HFFc6 (cell line): ENCODE results near the gene ZNF626. TPM values are rescaled to one million over a fixed set of nuclear protein-coding genes. Genes with fewer than 3 reads are reported as not detected.

ENCODE experiments used
- DNase-seq: peaks from one replicate; pipeline ENCODE4 v3.0.0-alpha.2; 2018
- H3K27ac Mint-ChIP-seq: 2 replicates; pipeline ENCODE4 v1.8.0; 2020; ENCODE audit warnings: mild to moderate bottlenecking, mixed read lengths
- H3K27me3 Mint-ChIP-seq: 2 replicates; pipeline ENCODE4 v1.8.0; 2021; ENCODE audit warnings: mild to moderate bottlenecking, moderate library complexity, mixed read lengths; ENCODE audit not compliant: insufficient read depth
- H3K36me3 Mint-ChIP-seq: 2 replicates; pipeline ENCODE4 v1.8.0; 2021; ENCODE audit warnings: low read depth, mixed read lengths
- H3K4me1 Mint-ChIP-seq: 2 replicates; pipeline ENCODE4 v1.8.0; 2020; ENCODE audit warnings: low read depth, mixed read lengths
- H3K4me3 Mint-ChIP-seq: 2 replicates; pipeline ENCODE4 v1.8.0; 2020; ENCODE audit warnings: mild to moderate bottlenecking, moderate library complexity, mixed read lengths
- H3K9me3 Mint-ChIP-seq: 2 replicates; pipeline ENCODE4 v1.8.0; 2020; ENCODE audit warnings: mild to moderate bottlenecking, mixed read lengths
- total RNA-seq, 6 experiments: library from RNA; stranded (reverse); fragmentation: NEBNext Ultra II Directional; extraction: Animal tissue kit (Norgen Biotek cat#: 25700); gene quantifications; 2 replicates in 1 of 6; 3 replicates in 5 of 6; pipeline ENCODE4 v1.2.3, GENCODE V29; 2021
- TF ChIP-seq, protein P1 (sequence below): fragments of 200-600 bp; sonication (generic); IDR thresholded peaks from 2 replicates; pipeline ENCODE4 v1.5.0; 2021; ENCODE audit warnings: antibody characterized with exemption, mild to moderate bottlenecking

The ZNF626 gene
- total RNA-seq, 6 experiments from 2014 or later: 1.2 to 3.5 (median 1.8) TPM

DNA sequence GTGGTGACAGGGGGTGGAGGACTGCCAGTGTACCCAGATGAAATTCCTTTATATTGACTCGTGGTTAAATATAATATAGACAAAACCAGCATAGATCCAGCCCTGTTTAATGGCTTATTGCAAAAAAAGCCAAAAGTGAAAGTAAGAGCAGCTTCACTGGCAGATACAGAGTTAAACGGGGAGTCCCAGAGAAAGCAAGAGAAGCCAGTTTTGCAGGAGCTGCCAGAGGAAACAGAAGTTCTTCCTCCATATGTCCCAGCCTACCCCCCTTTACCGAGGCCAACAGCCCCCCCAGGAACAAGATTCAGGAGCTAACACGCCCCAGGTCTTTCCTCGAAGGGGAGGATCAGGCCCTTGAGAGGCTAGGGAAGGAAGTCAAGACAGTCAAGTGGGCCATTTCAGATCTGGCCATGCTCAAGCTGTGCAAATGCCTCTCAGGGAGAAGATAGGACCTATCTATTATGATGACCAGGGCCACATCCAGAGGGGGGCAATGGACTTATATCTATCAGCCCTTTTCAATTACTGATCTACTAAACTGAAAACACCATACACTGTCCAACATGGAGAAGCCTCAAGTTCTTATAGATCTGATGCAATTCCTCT is 48.6 kb downstream of the ZNF626 start:
- peaks cover 14% of the 10 kb centered on the region; the same call in 1 of the 2 replicates for H3K4me1 Mint-ChIP-seq
- H3K4me3 Mint-ChIP-seq: peak overlapping the region; percentile 84
- TF ChIP-seq, protein P1, sequence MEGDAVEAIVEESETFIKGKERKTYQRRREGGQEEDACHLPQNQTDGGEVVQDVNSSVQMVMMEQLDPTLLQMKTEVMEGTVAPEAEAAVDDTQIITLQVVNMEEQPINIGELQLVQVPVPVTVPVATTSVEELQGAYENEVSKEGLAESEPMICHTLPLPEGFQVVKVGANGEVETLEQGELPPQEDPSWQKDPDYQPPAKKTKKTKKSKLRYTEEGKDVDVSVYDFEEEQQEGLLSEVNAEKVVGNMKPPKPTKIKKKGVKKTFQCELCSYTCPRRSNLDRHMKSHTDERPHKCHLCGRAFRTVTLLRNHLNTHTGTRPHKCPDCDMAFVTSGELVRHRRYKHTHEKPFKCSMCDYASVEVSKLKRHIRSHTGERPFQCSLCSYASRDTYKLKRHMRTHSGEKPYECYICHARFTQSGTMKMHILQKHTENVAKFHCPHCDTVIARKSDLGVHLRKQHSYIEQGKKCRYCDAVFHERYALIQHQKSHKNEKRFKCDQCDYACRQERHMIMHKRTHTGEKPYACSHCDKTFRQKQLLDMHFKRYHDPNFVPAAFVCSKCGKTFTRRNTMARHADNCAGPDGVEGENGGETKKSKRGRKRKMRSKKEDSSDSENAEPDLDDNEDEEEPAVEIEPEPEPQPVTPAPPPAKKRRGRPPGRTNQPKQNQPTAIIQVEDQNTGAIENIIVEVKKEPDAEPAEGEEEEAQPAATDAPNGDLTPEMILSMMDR: no peak
- DNase-seq: no peak
- H3K9me3 Mint-ChIP-seq: peaks cover 43% of the 10 kb centered on the region
- H3K27me3 Mint-ChIP-seq: no peaks in the 10 kb centered on the region
- no peaks in the 10 kb centered on the region for H3K36me3 Mint-ChIP-seq
- no peak overlapping the region for H3K27ac Mint-ChIP-seq

DNA sequence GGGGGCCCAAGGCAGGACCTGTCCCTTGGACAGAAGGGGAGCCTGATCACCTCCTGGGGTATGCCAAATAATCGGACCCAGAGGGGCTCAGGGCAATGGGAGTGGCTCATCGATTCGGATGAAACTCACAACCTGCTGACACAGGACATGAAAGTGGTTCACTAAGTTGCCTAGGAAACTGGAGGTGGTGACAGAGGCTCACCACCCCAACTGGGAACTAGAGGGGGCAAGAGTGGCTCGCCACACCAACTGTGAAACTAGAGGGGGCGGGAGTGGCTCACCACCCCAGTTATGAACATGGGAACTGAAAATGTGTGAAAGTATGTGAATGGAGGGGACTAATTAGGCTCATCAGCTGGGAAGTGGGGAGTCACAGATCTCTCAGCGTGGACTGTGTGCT is 49.5 kb downstream of the ZNF626 start:
- peaks cover 37% of the 10 kb centered on the region for H3K9me3 Mint-ChIP-seq
- no peaks in the 10 kb centered on the region for H3K27me3 Mint-ChIP-seq
- TF ChIP-seq, protein P1: no peak
- peak overlapping the region; percentile 84; the same call in 1 of the 2 replicates for H3K4me3 Mint-ChIP-seq
- H3K4me1 Mint-ChIP-seq: peaks cover 14% of the 10 kb centered on the region; the same call in 1 of the 2 replicates
- DNase-seq: no peak
- H3K36me3 Mint-ChIP-seq: no peaks in the 10 kb centered on the region
- no peak overlapping the region for H3K27ac Mint-ChIP-seq

DNA sequence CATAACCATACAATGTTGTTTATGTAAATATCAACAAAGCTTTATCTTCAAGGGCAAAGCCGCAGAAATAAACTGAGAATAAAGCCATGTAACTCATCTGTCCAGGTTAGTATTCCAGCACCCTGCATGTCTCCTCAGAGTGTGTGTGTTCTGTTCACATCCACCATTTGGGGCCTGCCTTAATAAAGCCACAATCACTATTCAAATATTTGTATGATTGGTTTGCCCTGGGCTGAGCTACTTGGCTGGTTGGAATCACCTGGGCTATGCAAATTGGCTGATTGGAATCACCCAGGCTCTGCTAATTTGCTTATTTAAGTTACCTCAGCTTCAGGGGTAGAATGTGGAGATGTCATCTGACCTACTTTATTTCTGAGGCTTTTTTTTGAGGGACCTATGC is 53.4 kb downstream of the ZNF626 start:
- TF ChIP-seq, protein P1: no peak
- Mint-ChIP-seq H3K4me3 (no peak overlapping the region), H3K27ac (no peak overlapping the region), H3K9me3 (peaks cover 32% of the 10 kb centered on the region), H3K4me1 (peaks cover 7% of the 10 kb centered on the region; the same call in 1 of the 2 replicates), H3K36me3 (no peaks in the 10 kb centered on the region), H3K27me3 (no peaks in the 10 kb centered on the region; the same call in 1 of the 2 replicates)
- DNase-seq: no peak

Other genes starting within 250 kb of the ZNF626 start
- 1 to 10 TPM; 2.1 to 3.2 (median 2.5) TPM for gene ZNF737, start 95.8 kb downstream of the ZNF626 start, total RNA-seq
- 1 to 10 TPM in 5 of 6 experiments, under 1 TPM in 1; 0.62 to 1.4 (median 1.2) TPM for gene ZNF66, start 114.7 kb upstream of the ZNF626 start, total RNA-seq